GM12878 (cell line): ENCODE measurements around the gene GVQW3. TPM values are rescaled to one million over a fixed set of nuclear protein-coding genes. Genes with fewer than 3 reads are reported as not detected.

Experiments
- CBFB ChIP-seq: IDR thresholded peaks from 2 replicates; pipeline ENCODE4 v1.6.1; 2016; ENCODE audit warnings: antibody characterized with exemption, low read depth
- CEBPB ChIP-seq, 2 experiments: fragments of 150-350 bp in 1 of 2; IDR thresholded peaks; 2 replicates each; pipeline ENCODE4 v1.6.1; 2012 to 2014; ENCODE audit warnings: low read depth in 2 of 2, low read length in 2 of 2, borderline replicate concordance in 1 of 2, inconsistent platforms in 1 of 2
- CHD2 ChIP-seq: IDR thresholded peaks from 2 replicates; pipeline ENCODE4 v1.6.1; 2011; ENCODE audit warnings: low read depth, low read length, improper control_type of control experiment, borderline replicate concordance
- EGR1 ChIP-seq, 2 experiments: IDR thresholded peaks; 1 replicate in 1 of 2; 2 replicates in 1 of 2; pipeline ENCODE4 v1.6.1; 2011 to 2012; ENCODE audit warnings: low read depth in 2 of 2, low read length in 2 of 2, borderline replicate concordance in 1 of 2, mild to moderate bottlenecking in 1 of 2, moderate library complexity in 1 of 2
- NFYA ChIP-seq: IDR thresholded peaks from 2 replicates; pipeline ENCODE4 v1.6.1; 2011; ENCODE audit warnings: low read depth, mild to moderate bottlenecking, low read length, improper control_type of control experiment, borderline replicate concordance
- NFYB ChIP-seq: IDR thresholded peaks from 2 replicates; pipeline ENCODE4 v1.6.1; 2011; ENCODE audit warnings: low read depth, mild to moderate bottlenecking, low read length, improper control_type of control experiment, moderate library complexity; ENCODE audit not compliant: insufficient read depth
- PKNOX1 ChIP-seq: fragments of 450-650 bp; IDR thresholded peaks from 2 replicates; pipeline ENCODE4 v1.6.1; 2016; ENCODE audit warnings: mild to moderate bottlenecking
- POLR2A ChIP-seq: IDR thresholded peaks from 2 replicates; pipeline ENCODE4 v1.6.1; 2011; ENCODE audit warnings: low read depth, mild to moderate bottlenecking, low read length
- PRDM15 ChIP-seq: fragments of 450-650 bp; formaldehyde crosslinking; IDR thresholded peaks from 2 replicates; pipeline ENCODE4 v1.4.0; 2020; ENCODE audit warnings: mild to moderate bottlenecking, moderate library complexity
- ZBTB11 ChIP-seq: fragments of 450-650 bp; formaldehyde crosslinking; IDR thresholded peaks from 2 replicates; pipeline ENCODE4 v1.5.0; 2022; ENCODE audit warnings: mild to moderate bottlenecking, missing genetic modification characterization
- polyA plus RNA-seq, 11 experiments: library from polyadenylated mRNA; depleted of rRNA in 4 of 11; unstranded in 6 of 11; stranded (reverse) in 5 of 11; fragments of >200 nt; fragmentation: Nextera tagmentation in 4 of 11; fragmentation: Illumina TruSeq in 1 of 11; extraction: Ambion mirVana in 4 of 11; extraction: Trizol in 1 of 11; gene quantifications; 1 replicate in 1 of 11; 2 replicates in 10 of 11; pipeline versions ENCODE4 v1.2.1 to v1.2.3, GENCODE V29; 2011 to 2016; ENCODE audit warnings: inconsistent platforms in 2 of 11, missing spikeins in 2 of 11, low read depth in 1 of 11
- total RNA-seq, 4 experiments: library from RNA; depleted of rRNA in 3 of 4; stranded (reverse); fragments of >200 nt in 3 of 4; fragmentation: Illumina TruSeq in 1 of 4; extraction: Trizol in 1 of 4; gene quantifications; 2 replicates each; pipeline versions ENCODE4 v1.2.1 to v1.2.3, GENCODE V29; 2013 to 2021

GVQW3 gene
- total and polyA plus RNA-seq, 10 of the 15 experiments (the other 5 are each of a cell fraction or from before 2014, with no cell fraction given) = 0.13 to 3.3 (median 1.7) TPM

GRCh38 chr11:76444384-76445120 lies 63.4 kb downstream of the GVQW3 start, which contains the start of gene EMSY (continued):
- TF ChIP-seq ZBTB11 (CRISPR knock-in tag) = no peak
- peak; percentile 51; the same call in 1 of the 2 replicates for TF ChIP-seq PKNOX1
- peak; percentile 69 for TF ChIP-seq NFYB
- peak; percentile 97 for TF ChIP-seq CBFB
- TF ChIP-seq EGR1 (IDR thresholded peaks at IDR 0.05; ENCODE audit: borderline replicate concordance in 1 of 2, low read depth in 2 of 2, low read length in 2 of 2) = no peak
- 0 out of 2 replicates have a peak, but pooled peaks have one; percentile 28 for TF ChIP-seq PRDM15 (CRISPR knock-in tag)
- no peak for TF ChIP-seq NFYA
- peak; percentile 100 for TF ChIP-seq POLR2A
- no peak for TF ChIP-seq CEBPB (IDR thresholded peaks at IDR 0.05; ENCODE audit: borderline replicate concordance in 1 of 2, low read depth in 2 of 2, low read length in 2 of 2)
- peak; percentile 75; the same call in 1 of the 2 replicates for TF ChIP-seq CHD2
